GM18520 (cell line): ENCODE data around the gene BTBD7.
A peak's percentile ranks its signal among the peaks of the same experiment; 100 is the strongest.
"Not testable (repeated sequence)": the region's sequence is repeated elsewhere in the genome, so short reads cannot be mapped to it uniquely, and the experiment has no call there.

Experiments
- ATAC-seq: cut with Tn5 transposase; IDR thresholded peaks from one replicate; pipeline ENCODE4 v1.9.1; 2021; ENCODE audit not compliant: unreplicated experiment

The BTBD7 gene

GRCh38 chr14:93249128-93249831 is 83.6 kb downstream of the BTBD7 start:
- no peak for ATAC-seq

GRCh38 chr14:93246534-93246933 is 86.3 kb downstream of the BTBD7 start:
- no peak for ATAC-seq

- no peak for ATAC-seq
Observed at GRCh38 chr14:93245764-93246420, 86.9 kb downstream of the BTBD7 start.

- ATAC-seq = no peak
Observed at GRCh38 chr14:93240678-93241000, 92.2 kb downstream of the BTBD7 start.

GRCh38 chr14:93239869-93240677 is 92.8 kb downstream of the BTBD7 start:
- ATAC-seq = no peak

GRCh38 chr14:93234798-93235197 is 98.0 kb downstream of the BTBD7 start:
- ATAC-seq = no peak

- ATAC-seq = not testable (repeated sequence)
Observed at GRCh38 chr14:93233078-93233477, 99.8 kb downstream of the BTBD7 start.

GRCh38 chr14:93232159-93232558 is 100.7 kb downstream of the BTBD7 start:
- no peak for ATAC-seq

- ATAC-seq = no peak
Observed at GRCh38 chr14:93231129-93231979, 101.5 kb downstream of the BTBD7 start.

GRCh38 chr14:93230539-93230938 is 102.3 kb downstream of the BTBD7 start:
- no peak for ATAC-seq

GRCh38 chr14:93228550-93228949 is 104.3 kb downstream of the BTBD7 start:
- no peak for ATAC-seq

GRCh38 chr14:93223565-93223964 is 109.3 kb downstream of the BTBD7 start:
- no peak for ATAC-seq

- ATAC-seq = no peak
Observed at GRCh38 chr14:93220509-93220908, 112.3 kb downstream of the BTBD7 start.

- ATAC-seq = peak; percentile 65
Observed at GRCh38 chr14:93219103-93219726, 113.6 kb downstream of the BTBD7 start.

- no peak for ATAC-seq
Observed at GRCh38 chr14:93214598-93214997, 118.2 kb downstream of the BTBD7 start.

GRCh38 chr14:93212432-93212831 is 120.4 kb downstream of the BTBD7 start:
- ATAC-seq = peak; percentile 74

- ATAC-seq = peak; percentile 11
Observed at GRCh38 chr14:93207468-93208308, 125.1 kb downstream of the BTBD7 start.

- ATAC-seq = peak; percentile 81
Observed at GRCh38 chr14:93206793-93207467, 125.9 kb downstream of the BTBD7 start, which contains the start of the genes GON7 and UBR7. Gene GON7 (minus strand): TSS chr14:93207065. CDS start chr14:93207037, 28 bp downstream. Gene UBR7 (plus strand): TSS chr14:93207256. CDS start chr14:93207292, 36 bp downstream.

GRCh38 chr14:93201155-93201704 is 131.6 kb downstream of the BTBD7 start:
- ATAC-seq = no peak
